GM19351 (cell line): ENCODE data around the gene RAC2.

Experiments used
- ATAC-seq: cut with Tn5 transposase; IDR thresholded peaks from one replicate; pipeline ENCODE4 v1.9.1; 2021; ENCODE audit warnings: mild to moderate bottlenecking, moderate library complexity; ENCODE audit not compliant: unreplicated experiment

Gene RAC2

GRCh38 chr22:37276776-37277175 is 32.7 kb upstream of the RAC2 start:
- ATAC-seq = no peak

GRCh38 chr22:37275622-37276021 is 31.6 kb upstream of the RAC2 start:
- ATAC-seq = no peak

DNA sequence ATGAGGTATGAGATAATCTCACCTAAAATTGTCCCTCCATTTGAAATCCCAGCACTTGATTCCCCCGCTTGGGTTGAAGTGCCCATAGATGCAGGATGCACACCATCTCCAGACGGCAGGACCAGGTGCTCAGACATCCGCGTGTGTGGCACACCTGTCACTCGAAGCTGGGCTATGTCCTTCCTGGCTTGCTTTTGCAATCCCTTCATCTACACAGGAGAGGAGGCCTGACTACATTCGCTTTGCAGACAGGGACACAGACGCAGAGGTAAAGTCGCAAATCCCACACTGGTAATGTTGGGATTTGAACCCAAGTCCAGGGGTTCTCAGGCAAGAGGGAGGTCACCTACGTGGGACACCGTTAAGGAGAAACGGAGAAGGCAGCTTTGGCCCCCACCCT is 31.1 kb upstream of the RAC2 start:
- ATAC-seq = no peak

DNA sequence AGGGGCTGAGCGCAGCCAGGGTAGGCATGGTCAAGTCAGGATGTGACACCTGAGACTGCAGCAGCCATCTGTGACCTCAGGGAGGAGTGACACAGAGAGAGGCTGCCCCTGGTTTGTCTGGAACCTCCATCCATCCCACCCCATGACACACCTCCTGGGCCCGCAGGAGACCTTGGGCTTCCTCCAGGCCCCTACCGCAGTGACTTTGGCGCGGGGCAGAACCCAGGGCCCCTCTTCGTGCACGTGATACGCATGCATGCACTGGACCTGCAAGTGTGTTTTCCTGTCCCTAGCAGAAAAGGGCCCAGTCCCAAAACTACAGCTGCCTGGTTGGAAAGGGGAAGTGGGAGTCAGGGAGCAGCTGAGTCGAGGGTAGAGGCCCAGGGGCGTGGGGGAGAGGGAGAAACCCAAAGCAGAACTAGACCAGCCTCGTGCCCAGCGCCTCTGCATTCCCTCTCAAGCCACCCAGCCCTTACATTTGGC is 30.4 kb upstream of the RAC2 start:
- ATAC-seq = no peak

DNA sequence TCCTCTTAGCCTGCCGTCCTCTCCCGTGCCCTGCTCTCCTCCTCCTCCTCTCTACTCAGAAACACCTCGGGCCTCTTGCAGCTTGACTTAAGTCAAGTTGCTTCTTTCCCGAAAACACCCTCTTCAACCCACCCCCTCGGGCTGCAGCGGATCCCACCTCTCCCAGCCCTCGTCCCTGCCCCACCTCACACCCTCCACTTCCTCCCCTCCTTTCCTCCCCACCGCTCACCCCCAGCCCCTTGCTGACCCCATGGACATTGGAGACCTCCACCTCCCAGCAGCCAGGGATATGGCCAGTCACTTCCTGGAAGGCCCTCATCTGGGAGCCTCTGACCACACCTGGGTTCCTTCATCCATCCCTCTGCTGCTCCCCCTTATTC is 29.8 kb upstream of the RAC2 start:
- ATAC-seq = no peak

GRCh38 chr22:37273126-37273845 is 29.2 kb upstream of the RAC2 start:
- ATAC-seq = no peak

GRCh38 chr22:37270928-37271650 is 27.0 kb upstream of the RAC2 start:
- ATAC-seq = no peak

- ATAC-seq = no peak
Observed at GRCh38 chr22:37269936-37270678, 26.0 kb upstream of the RAC2 start.

GRCh38 chr22:37267661-37268413 is 23.8 kb upstream of the RAC2 start:
- no peak for ATAC-seq

GRCh38 chr22:37267135-37267587 is 23.1 kb upstream of the RAC2 start:
- peak; percentile 49 for ATAC-seq

GRCh38 chr22:37266581-37267134 is 22.6 kb upstream of the RAC2 start:
- ATAC-seq = no peak

DNA sequence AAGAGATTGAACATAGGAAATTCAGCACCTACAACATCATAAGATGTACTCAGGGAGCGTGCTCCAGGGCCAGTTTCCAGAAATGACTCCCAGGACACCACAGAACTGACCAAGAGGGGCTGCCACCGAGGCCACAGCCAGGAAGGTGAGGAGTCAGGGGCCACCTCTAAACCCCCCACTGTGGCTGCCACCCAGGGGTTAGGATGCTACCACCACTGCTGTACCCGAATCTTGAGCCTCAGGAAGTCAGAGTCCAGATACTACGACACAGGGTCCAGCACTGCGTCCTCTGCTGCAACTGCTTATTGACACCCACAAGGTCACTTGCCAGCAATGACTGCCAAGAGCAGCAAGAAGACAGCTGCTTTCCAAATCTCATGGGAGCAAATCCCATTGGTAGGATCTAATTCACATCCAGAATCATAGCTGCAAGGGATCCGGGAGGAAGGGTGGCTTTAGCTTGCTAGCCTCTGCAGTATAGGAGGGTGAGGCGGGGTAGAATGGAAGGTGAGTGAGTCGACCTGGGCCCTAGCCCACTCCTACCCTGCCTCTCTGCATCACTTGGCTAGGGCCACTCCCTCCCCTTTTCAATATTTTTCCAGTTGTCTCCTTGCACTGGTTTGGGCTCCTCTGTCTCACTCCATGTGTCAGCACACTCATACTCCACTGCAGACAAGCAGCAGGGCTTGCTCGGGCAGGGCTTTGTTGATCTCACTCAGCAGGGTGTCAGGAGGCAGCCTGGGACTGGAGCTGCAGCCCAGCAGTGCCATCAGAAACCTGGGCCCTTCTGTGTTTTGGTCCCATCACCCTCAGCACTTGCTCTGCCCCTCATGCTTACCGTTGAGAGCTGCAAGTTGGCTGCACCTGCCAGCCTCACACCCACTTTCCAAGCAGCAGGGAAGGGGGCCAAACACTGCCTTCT is 20.2 kb upstream of the RAC2 start:
- no peak for ATAC-seq

- no peak for ATAC-seq
Observed at GRCh38 chr22:37262346-37262745, 18.3 kb upstream of the RAC2 start.

- ATAC-seq = no peak
Observed at GRCh38 chr22:37260901-37261336, 16.9 kb upstream of the RAC2 start.

GRCh38 chr22:37260155-37260795 is 16.2 kb upstream of the RAC2 start:
- no peak for ATAC-seq

- no peak for ATAC-seq
Observed at GRCh38 chr22:37259540-37260029, 15.5 kb upstream of the RAC2 start.

- ATAC-seq = no peak
Observed at GRCh38 chr22:37258753-37259401, 14.8 kb upstream of the RAC2 start.

GRCh38 chr22:37258005-37258752 is 14.1 kb upstream of the RAC2 start:
- ATAC-seq = no peak
